ENCODE data around the gene MAJIN.

DNA sequence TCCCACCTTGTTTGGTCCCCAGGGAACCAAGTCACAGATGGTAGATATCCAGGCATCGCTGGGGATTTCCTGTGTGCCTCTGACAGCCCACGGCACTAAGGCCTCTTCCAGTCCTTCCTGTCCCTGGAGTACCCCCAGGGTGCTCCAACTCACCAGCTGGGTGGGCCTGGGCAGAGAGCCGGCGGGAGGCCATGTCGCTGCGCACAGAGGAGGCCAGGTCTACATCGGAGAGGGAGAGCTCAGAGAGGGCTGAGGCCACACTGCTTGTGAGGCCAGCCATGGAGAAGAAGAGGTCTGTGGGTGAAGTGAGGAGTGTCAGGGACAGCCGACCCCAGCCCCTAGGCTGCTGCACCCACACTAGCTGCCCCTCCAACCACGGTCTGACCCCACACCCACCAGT, 60.2 kb downstream of the MAJIN start:
- TF ChIP-seq POLR2A (conservative IDR thresholded peaks at IDR 0.05) (no peak), DPF2 (IDR thresholded peaks at IDR 0.05) (no peak), LCOR (CRISPR knock-in tag; IDR thresholded peaks at IDR 0.05) (no peak), YY1 (IDR thresholded peaks at IDR 0.05; ENCODE audit: borderline replicate concordance in 1 of 3, control insufficient read depth in 1 of 3, extremely low read depth in 1 of 3, insufficient read depth in 3 of 3, insufficient read length in 1 of 3, insufficient replicate concordance in 2 of 3, low read depth in 1 of 3, low read length in 2 of 3) (no peak)

Measured in K562 (cell line).